Measurements from ENCODE around the gene NOC2L.

NOC2L gene

GRCh38 chr1:928825-929661 is 30.0 kb downstream of the NOC2L start:
- no peak for ATAC-seq

- ATAC-seq, result no peak
Measured at GRCh38 chr1:927748-928147, 31.3 kb downstream of the NOC2L start.

- ATAC-seq, result no peak
Measured at GRCh38 chr1:927234-927633, 31.8 kb downstream of the NOC2L start.

- no peak for ATAC-seq
Measured at GRCh38 chr1:925561-926421, 33.3 kb downstream of the NOC2L start.

DNA sequence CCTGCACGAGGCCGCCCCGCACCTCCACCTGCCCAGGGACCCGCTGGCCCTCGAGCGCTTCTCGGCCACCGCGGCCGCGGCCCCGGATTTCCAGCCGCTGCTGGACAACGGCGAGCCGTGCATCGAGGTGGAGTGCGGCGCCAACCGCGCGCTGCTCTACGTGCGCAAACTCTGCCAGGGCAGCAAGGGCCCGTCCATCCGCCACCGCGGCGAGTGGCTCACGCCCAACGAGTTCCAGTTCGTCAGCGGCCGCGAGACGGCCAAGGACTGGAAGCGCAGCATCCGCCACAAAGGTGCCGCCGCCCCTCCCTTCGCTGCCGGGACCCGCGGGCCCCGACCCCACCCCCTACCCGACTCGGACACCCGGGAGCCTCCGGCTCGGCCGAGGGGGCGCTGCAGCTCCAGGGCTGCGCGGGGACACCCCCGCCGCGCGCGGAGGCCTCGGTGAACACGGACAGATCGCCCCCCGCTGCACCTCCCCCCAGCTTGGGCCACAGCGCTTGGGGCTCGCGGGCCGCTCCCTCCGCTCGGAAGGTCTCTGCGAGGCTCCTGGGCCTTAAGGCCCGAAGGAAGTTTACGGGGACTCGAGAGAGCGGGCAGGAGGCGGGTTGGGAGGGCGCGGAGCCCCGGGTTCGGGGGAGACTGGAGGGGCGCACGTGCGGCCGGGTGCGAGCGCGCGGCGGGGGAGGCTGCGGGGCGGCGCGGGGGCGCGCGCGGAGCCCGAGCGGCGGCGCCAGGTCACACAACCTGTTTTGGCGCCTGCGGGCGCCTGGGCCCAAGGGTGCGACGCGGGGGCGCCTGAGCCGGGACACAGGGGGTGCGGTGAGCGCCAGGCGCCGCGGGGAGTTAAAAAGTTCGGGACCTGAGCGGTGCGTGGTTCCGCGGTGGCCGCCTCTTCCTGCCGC is 34.1 kb downstream of the NOC2L start:
- ATAC-seq, result no peak

DNA sequence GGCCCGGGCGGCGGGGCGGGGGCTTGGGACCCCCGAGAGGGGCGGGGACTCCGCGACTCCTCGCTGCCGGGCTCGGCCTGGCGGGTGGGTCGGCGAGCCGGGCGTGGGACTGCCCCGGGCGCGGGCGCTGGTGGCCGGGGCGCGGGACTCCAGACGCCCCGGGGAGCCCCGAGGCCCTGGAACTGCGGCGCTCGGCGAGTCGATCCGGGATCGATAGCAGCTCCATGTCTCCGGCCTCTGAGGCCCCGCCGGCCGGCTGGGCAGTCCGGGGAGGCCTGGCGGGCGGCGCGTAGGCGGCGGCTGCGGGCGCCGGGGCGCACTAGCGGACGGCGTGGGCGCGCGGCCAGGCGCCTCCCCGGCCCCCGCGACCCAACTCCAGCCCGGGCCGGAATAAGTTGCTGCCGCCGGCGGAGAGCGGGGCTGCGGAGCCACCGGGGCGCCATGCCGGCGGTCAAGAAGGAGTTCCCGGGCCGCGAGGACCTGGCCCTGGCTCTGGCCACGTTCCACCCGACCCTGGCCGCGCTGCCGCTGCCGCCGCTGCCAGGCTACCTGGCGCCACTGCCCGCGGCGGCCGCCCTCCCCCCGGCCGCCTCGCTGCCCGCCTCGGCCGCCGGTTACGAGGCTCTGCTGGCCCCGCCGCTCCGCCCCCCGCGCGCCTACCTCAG is 34.9 kb downstream of the NOC2L start:
- ATAC-seq, result no peak

GRCh38 chr1:923131-923990 is 35.7 kb downstream of the NOC2L start, which contains the start of gene SAMD11:
Gene SAMD11 (plus strand): TSS chr1:923923. CDS start chr1:924432, 509 bp downstream.
- peak; percentile 28 to 37 for ATAC-seq

DNA sequence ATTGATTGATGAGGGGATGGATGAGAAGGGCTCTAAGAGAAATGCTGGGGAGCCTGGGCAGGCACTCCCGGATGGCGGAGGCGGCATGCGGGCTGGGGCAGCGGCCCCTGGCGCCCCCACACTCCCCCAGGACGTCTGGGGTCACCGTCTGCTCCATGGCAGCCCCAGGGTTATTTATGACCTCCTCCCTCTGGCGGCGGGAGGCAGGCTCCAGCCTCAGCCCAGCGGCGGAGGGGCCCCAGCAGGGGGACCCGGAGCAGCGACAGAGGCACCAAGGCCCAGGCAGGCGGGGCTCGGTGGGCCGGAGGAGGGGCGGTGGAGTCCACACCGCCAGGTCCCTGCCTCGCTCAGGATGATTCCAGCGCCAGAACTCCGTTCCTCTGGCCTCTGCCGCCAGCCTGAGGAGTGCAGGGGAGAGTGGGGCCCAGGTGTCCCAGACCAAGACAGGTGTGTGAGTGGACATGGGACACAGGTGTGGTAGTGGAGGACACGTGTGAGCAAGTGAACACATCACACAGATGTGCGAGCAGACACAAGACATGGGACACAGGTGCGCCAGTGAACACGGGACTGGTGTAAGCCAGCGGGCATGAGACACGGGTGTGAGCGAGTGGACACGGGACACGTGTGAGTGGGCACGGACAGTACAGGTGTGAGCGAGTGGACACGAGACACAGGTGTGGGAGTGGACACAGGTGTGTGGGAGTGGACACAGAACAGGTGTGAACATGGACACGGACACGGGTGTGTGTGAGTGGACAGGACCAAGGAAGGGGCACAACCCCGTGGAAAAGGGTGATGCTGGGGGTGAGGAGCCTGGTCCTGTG is 37.8 kb downstream of the NOC2L start:
- ATAC-seq, result peak; percentile 44 to 54

- no peak for ATAC-seq
Measured at GRCh38 chr1:920521-920920, 38.5 kb downstream of the NOC2L start.

DNA sequence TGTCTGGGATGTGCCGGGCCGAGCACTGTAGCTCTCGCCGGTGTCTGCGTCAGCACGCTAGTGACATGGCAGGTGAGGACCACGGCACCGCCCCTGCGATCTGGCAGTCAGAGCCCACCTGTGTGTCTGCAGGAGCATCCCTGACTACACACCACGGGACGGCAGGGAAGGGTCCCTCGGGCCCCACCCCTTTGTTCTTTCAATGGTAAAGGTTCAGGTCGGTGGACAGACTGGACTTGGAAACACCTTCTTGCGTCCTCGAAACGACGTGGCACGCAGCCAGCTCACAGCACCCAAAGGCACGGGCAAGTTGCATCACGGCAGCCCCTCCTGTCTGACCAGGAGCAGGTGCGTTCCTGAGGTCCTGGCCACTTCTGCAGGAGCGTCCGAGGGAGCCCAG is 39.0 kb downstream of the NOC2L start:
- no peak for ATAC-seq

GRCh38 chr1:919271-919872 is 39.7 kb downstream of the NOC2L start:
- no peak for ATAC-seq

GRCh38 chr1:918843-919242 is 40.2 kb downstream of the NOC2L start:
- no peak for ATAC-seq

GRCh38 chr1:918353-918752 is 40.7 kb downstream of the NOC2L start:
- ATAC-seq, result no peak

- ATAC-seq, result no peak
Measured at GRCh38 chr1:917466-918091, 41.5 kb downstream of the NOC2L start.

DNA sequence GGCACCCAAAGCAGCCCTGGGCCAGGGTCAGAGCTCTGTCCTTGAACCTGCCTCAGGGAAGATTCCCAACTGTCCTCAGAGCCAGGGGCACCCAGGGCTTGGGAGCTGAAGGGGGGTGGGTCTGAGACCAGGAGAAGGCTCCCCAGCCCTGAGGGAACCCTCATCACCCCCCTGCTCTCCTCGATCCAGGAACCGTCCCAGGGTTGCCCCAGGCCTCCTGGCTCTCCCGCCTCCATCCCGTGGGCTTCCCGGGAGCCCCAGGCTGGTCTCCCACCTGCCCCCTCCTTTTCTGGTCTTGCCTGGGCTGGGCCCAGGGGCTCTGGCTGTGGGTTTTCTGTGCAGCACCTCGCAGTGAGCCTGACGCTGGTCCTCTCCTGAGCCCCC is 42.0 kb downstream of the NOC2L start:
- ATAC-seq, result no peak

- no peak for ATAC-seq
Measured at GRCh38 chr1:916173-917075, 42.6 kb downstream of the NOC2L start.

DNA sequence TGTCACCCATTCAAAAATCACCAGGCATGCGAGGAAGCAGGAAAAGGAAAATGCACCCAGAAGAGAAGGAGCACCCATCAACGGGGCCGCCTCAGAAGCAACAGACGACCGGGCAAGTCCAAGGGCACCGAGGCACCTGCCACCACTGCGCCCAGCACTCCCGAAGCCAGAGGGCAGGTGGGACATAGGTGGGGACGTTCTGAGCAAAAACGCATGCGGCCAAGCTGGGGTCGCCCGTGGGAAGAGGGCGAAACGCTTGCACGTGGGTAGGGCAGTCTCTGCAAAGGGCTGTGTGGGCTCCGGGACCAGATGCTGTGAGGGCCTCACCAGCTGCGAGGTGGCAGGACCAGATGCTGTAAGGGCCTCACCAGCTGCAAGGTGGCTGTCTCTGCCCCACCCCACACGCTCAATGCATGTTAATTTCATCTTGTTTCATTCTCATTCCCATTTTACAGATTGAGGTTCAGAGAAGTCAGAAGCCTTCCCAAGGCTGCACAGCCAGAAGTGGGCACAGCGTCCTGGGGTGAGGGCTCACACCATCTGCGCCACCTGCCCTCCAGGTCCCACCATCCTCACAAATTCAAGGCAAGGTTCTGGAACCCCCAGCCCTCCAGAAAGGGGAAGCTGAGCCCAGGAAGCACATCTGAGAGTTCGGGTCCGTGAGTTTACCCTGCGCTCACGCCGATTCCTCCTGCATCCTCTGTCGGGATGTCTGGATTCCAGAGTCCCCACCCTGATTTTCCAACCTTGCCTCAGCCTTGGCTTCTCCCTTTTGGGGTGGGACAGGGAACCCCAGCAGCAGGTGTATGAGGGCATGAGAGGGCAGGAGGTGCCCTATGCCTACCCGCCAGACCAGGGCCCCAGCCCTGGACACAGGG is 43.5 kb downstream of the NOC2L start:
- no peak for ATAC-seq
